ENCODE data around the gene CABLES2.

GRCh38 chr20:62366370-62367135, 40.5 kb downstream of the CABLES2 start:
- no peak for TF ChIP-seq CTCF (IDR thresholded peaks at IDR 0.05)
- no peak for TF ChIP-seq POLR2A (IDR thresholded peaks at IDR 0.05)
